GM23338 (cell line): ENCODE measurements around the gene SSMEM1. TPM values are rescaled to one million over a fixed set of nuclear protein-coding genes. Genes with fewer than 3 reads are reported as not detected.

ENCODE experiments used
- ATAC-seq: fragments of 200-7000 bp; cut with Tn5 transposase; 3 replicates; pipeline ENCODE4 v1.9.1; 2020
- DNase-seq: peaks from one replicate; pipeline ENCODE4 v3.0.0-alpha.2; 2015; ENCODE audit warnings: low spot score
- H2AFZ ChIP-seq: fragments of 200-600 bp; sonication (generic); 2 replicates; pipeline ENCODE4 v1.8.0; 2016; ENCODE audit warnings: antibody characterized with exemption, mild to moderate bottlenecking, moderate library complexity
- H3F3A ChIP-seq: fragments of 200-600 bp; sonication (generic); replicated peaks from 2 replicates; pipeline ENCODE4 v1.8.0; 2017; ENCODE audit warnings: antibody characterized with exemption, mixed run types, low read depth
- H3K27ac ChIP-seq: fragments of 200-600 bp; sonication (generic); 2 replicates; pipeline ENCODE4 v1.6.1; 2016; ENCODE audit warnings: low read depth
- H3K27me3 ChIP-seq: fragments of 200-600 bp; sonication (generic); 2 replicates; pipeline ENCODE4 v1.8.0; 2016; ENCODE audit warnings: mild to moderate bottlenecking, mixed run types, moderate library complexity; ENCODE audit not compliant: insufficient read depth
- H3K36me3 ChIP-seq: fragments of 200-600 bp; sonication (generic); 2 replicates; pipeline ENCODE4 v1.8.0; 2016; ENCODE audit warnings: mild to moderate bottlenecking; ENCODE audit not compliant: insufficient read depth
- H3K4me1 ChIP-seq: fragments of 200-600 bp; sonication (generic); 2 replicates; pipeline ENCODE4 v1.8.0; 2016; ENCODE audit warnings: mild to moderate bottlenecking, moderate library complexity; ENCODE audit not compliant: insufficient read depth
- H3K4me2 ChIP-seq: fragments of 200-600 bp; sonication (generic); 2 replicates; pipeline ENCODE4 v1.7.1; 2017; ENCODE audit warnings: mixed run types
- H3K4me3 ChIP-seq: fragments of 200-600 bp; sonication (generic); 2 replicates; pipeline ENCODE4 v1.6.1; 2016; ENCODE audit warnings: mixed run types
- H3K79me2 ChIP-seq: fragments of 200-600 bp; sonication (generic); replicated peaks from 2 replicates; pipeline ENCODE4 v1.8.0; 2017; ENCODE audit warnings: mild to moderate bottlenecking; ENCODE audit not compliant: insufficient read depth
- H3K9me2 ChIP-seq: fragments of 200-600 bp; sonication (generic); 2 replicates; pipeline ENCODE4 v1.8.0; 2017; ENCODE audit not compliant: insufficient read depth
- H4K20me1 ChIP-seq: fragments of 200-600 bp; sonication (generic); replicated peaks from 2 replicates; pipeline ENCODE4 v1.8.0; 2017; ENCODE audit warnings: mild to moderate bottlenecking; ENCODE audit not compliant: insufficient read depth
- H3K27ac Mint-ChIP-seq: 2 replicates; pipeline ENCODE4 v1.8.0; 2020; ENCODE audit warnings: inconsistent platforms, mild to moderate bottlenecking, moderate library complexity, mixed read lengths
- H3K27me3 Mint-ChIP-seq: 3 replicates; pipeline ENCODE4 v1.8.0; 2022; ENCODE audit warnings: low read depth, mild to moderate bottlenecking, moderate library complexity, mixed read lengths, inconsistent platforms; ENCODE audit not compliant: insufficient read depth, poor library complexity
- H3K36me3 Mint-ChIP-seq: 3 replicates; pipeline ENCODE4 v1.8.0; 2021; ENCODE audit warnings: low read depth, mild to moderate bottlenecking, inconsistent platforms, moderate library complexity, mixed read lengths
- H3K4me1 Mint-ChIP-seq: 3 replicates; pipeline ENCODE4 v1.8.0; 2020; ENCODE audit warnings: mild to moderate bottlenecking, inconsistent platforms, mixed read lengths
- H3K4me3 Mint-ChIP-seq: 3 replicates; pipeline ENCODE4 v1.8.0; 2021; ENCODE audit warnings: moderate library complexity, mild to moderate bottlenecking, inconsistent platforms, mixed read lengths
- H3K9me3 Mint-ChIP-seq: 3 replicates; pipeline ENCODE4 v1.8.0; 2020; ENCODE audit warnings: moderate library complexity, mild to moderate bottlenecking, inconsistent platforms, mixed read lengths
- CREB1 ChIP-seq: fragments of 250-450 bp; sonication (Bioruptor Pico); IDR thresholded peaks from 2 replicates; pipeline ENCODE4 v1.5.0; 2020; ENCODE audit warnings: low read depth, mild to moderate bottlenecking, moderate library complexity
- CTCF ChIP-seq, 2 experiments: fragments of 200-600 bp in 1 of 2; sonication (generic) in 1 of 2; conservative IDR thresholded peaks; 2 replicates each; pipeline versions ENCODE4 v1.5.1 to v1.6.1; 2016 to 2017; ENCODE audit warnings: antibody characterized with exemption in 2 of 2, low read depth in 2 of 2, mild to moderate bottlenecking in 2 of 2, moderate library complexity in 1 of 2
- ETS1 ChIP-seq: IDR thresholded peaks from 2 replicates; pipeline ENCODE4 v1.6.1; 2016; ENCODE audit warnings: antibody characterized with exemption
- EZH2 ChIP-seq: fragments of 200-600 bp; sonication (generic); IDR thresholded peaks from one replicate; pipeline ENCODE4 v1.8.0; 2017; ENCODE audit warnings: antibody characterized with exemption, mild to moderate bottlenecking, low read depth; ENCODE audit not compliant: unreplicated experiment
- JUNB ChIP-seq: IDR thresholded peaks from one replicate; pipeline ENCODE4 v1.6.1; 2016; ENCODE audit warnings: antibody characterized with exemption; ENCODE audit not compliant: unreplicated experiment
- NANOG ChIP-seq: IDR thresholded peaks from 2 replicates; pipeline ENCODE4 v1.6.1; 2016; ENCODE audit warnings: antibody characterized with exemption, borderline replicate concordance
- POLR2AphosphoS5 ChIP-seq: IDR thresholded peaks from 2 replicates; pipeline ENCODE4 v1.6.1; 2016; ENCODE audit warnings: antibody characterized with exemption, low read depth
- REST ChIP-seq: IDR thresholded peaks from one replicate; pipeline ENCODE4 v1.6.1; 2018; ENCODE audit warnings: antibody characterized with exemption; ENCODE audit not compliant: unreplicated experiment
- STAT1 ChIP-seq: IDR thresholded peaks from one replicate; pipeline ENCODE4 v1.6.1; 2016; ENCODE audit warnings: antibody characterized with exemption; ENCODE audit not compliant: unreplicated experiment
- ZNF114 ChIP-seq: fragments of 250-450 bp; sonication (Bioruptor Pico); IDR thresholded peaks from 2 replicates; pipeline ENCODE4 v1.5.0; 2020; ENCODE audit warnings: mild to moderate bottlenecking, moderate library complexity
- ZNF331 ChIP-seq: fragments of 250-450 bp; sonication (Bioruptor Pico); IDR thresholded peaks from 2 replicates; pipeline ENCODE4 v1.5.0; 2020; ENCODE audit warnings: low read depth, mild to moderate bottlenecking, moderate library complexity
- ZNF462 ChIP-seq: fragments of 250-450 bp; sonication (Bioruptor Pico); IDR thresholded peaks from 2 replicates; pipeline ENCODE4 v1.5.0; 2020; ENCODE audit warnings: mild to moderate bottlenecking, moderate library complexity
- polyA plus RNA-seq: library from polyadenylated mRNA; unstranded; fragments of >200 nt; fragmentation: Nextera tagmentation; extraction: Ambion mirVana; gene quantifications from 2 replicates; pipeline ENCODE4 v1.2.1, GENCODE V29; 2016
- total RNA-seq: library from RNA; depleted of rRNA; stranded (reverse); fragments of >200 nt; shearing (Covaris generic); gene quantifications from 2 replicates; pipeline ENCODE4 v1.2.3, GENCODE V29; 2014

The SSMEM1 gene
- total and polyA plus RNA-seq, 2 experiments from 2014 or later: not detected

GRCh38 chr7:130227883-130228575, 20.4 kb downstream of the SSMEM1 start:
- peaks cover 4% of the 10 kb centered on the region for H3K9me3 Mint-ChIP-seq
- Histone ChIP-seq H3K79me2 (no peaks in the 10 kb centered on the region), H3K9me2 (peaks cover 5% of the 10 kb centered on the region; the same call in 1 of the 2 replicates), H3K27ac (no peak overlapping the region), H4K20me1 (no peaks in the 10 kb centered on the region), H3F3A (no peaks in the 10 kb centered on the region), H2AFZ (no peak overlapping the region), H3K4me1 (peaks cover 11% of the 10 kb centered on the region), H3K4me3 (no peak overlapping the region), H3K4me2 (peak overlapping the region; percentile 59), H3K36me3 (no peaks in the 10 kb centered on the region), H3K27me3 (no peaks in the 10 kb centered on the region)
- H3K4me1 Mint-ChIP-seq: peaks cover 3% of the 10 kb centered on the region
- no peaks in the 10 kb centered on the region; the same call in 2 of the 3 replicates for H3K36me3 Mint-ChIP-seq
- no peak for TF ChIP-seq ZNF331 (CRISPR knock-in tag)
- no peak for TF ChIP-seq ZNF114 (CRISPR knock-in tag)
- no peak for TF ChIP-seq NANOG
- TF ChIP-seq CTCF (conservative IDR thresholded peaks at IDR 0.05; ENCODE audit: low read depth in 2 of 2): no peak
- TF ChIP-seq REST: no peak
- TF ChIP-seq ETS1: no peak
- TF ChIP-seq ZNF462 (CRISPR knock-in tag): no peak
- no peak for TF ChIP-seq CREB1 (CRISPR knock-in tag)
- no peak for TF ChIP-seq EZH2
- TF ChIP-seq POLR2AphosphoS5: no peak
- no peak for TF ChIP-seq JUNB
- TF ChIP-seq STAT1: no peak
- no peak overlapping the region for H3K27ac Mint-ChIP-seq
- no peak for ATAC-seq
- H3K4me3 Mint-ChIP-seq: no peak overlapping the region
- no peak for DNase-seq
- peaks cover 5% of the 10 kb centered on the region for H3K27me3 Mint-ChIP-seq
